Stimulated activated CD8-positive, alpha-beta memory T cell treated with anti-CD3 and anti-CD28 coated beads, Interleukin-7, amount 100 ng/mL, for 4 hours (primary cell): ENCODE measurements around the gene FAF1.
"Not testable (repeated sequence)": the region's sequence is repeated elsewhere in the genome, so short reads cannot be mapped to it uniquely, and the experiment has no call there.

ENCODE experiments used
- DNase-seq, 2 donors: peaks; one replicate each; pipeline ENCODE4 v3.0.0-alpha.2; 2020; ENCODE audit warnings: low read depth in 2 of 2

The FAF1 gene

GRCh38 chr1:50907610-50908009 is 52.5 kb downstream of the FAF1 start:
- not testable (repeated sequence) for DNase-seq

- DNase-seq = not testable (repeated sequence)
Measured at GRCh38 chr1:50906050-50906449, 54.0 kb downstream of the FAF1 start.

GRCh38 chr1:50902419-50902818 is 57.6 kb downstream of the FAF1 start:
- no peak for DNase-seq

DNA sequence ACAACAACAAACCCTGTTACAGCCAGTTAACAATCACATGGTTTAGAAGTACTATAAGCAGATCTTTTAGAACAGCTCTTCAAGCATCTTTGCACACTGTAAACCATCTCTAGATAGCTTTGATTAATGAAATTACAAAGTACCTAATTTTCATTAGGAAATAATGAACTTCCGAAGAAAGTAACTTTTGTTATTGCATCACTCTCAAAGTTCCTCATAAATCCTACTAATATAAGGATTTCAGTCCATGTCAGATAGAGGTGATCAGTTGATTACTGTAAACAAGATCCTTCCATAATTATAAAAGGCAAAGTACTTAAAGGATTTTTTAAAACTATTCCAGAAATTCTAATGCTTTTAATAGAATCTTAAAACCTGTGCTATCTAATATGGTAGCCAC is 58.2 kb downstream of the FAF1 start:
- DNase-seq = no peak

DNA sequence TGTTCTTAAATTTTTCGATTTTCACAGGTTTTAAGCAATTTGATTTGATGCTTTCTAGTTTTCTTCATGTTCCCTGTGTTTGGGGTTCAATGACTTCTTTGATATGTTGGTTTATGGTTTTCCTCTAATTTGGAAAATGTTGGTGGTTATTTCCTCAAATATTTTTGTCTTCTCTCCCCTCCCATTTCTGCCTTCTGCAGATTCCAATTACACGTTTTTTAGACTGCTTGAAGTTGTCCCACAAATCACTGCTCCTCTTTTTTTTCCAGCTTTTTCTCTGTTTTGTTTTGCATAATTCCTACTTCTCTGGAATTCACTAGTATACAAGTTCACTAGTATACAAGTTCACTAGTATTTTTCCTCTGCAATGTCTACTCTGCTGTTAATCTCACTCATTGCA is 61.3 kb downstream of the FAF1 start:
- no peak for DNase-seq

GRCh38 chr1:50894340-50894739 is 65.7 kb downstream of the FAF1 start:
- DNase-seq = no peak

- no peak for DNase-seq
Measured at GRCh38 chr1:50893466-50893865, 66.6 kb downstream of the FAF1 start.

- DNase-seq = not testable (repeated sequence)
Measured at GRCh38 chr1:50887555-50887954, 72.5 kb downstream of the FAF1 start.

GRCh38 chr1:50880373-50880772 is 79.7 kb downstream of the FAF1 start:
- no peak for DNase-seq

DNA sequence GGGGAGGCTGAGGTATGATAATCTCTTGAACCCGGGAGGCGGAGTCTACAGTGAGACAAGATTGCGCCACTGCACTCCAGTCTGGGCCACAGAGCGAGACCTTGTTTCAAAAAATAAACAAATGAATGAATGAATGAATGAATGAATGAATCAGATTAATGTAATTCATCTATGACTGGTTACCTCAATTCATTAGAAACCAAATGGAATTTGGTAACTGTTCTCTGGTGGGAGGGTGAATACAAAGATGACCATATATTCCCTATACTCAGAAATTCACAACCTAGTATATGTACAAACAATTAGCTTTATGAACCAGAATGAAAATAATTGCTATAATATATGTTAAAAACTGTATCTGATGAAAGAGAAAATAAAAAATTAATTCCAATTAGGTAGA is 80.9 kb downstream of the FAF1 start:
- DNase-seq = no peak

GRCh38 chr1:50878434-50878833 is 81.6 kb downstream of the FAF1 start:
- no peak for DNase-seq

GRCh38 chr1:50877641-50878040 is 82.4 kb downstream of the FAF1 start:
- no peak for DNase-seq

DNA sequence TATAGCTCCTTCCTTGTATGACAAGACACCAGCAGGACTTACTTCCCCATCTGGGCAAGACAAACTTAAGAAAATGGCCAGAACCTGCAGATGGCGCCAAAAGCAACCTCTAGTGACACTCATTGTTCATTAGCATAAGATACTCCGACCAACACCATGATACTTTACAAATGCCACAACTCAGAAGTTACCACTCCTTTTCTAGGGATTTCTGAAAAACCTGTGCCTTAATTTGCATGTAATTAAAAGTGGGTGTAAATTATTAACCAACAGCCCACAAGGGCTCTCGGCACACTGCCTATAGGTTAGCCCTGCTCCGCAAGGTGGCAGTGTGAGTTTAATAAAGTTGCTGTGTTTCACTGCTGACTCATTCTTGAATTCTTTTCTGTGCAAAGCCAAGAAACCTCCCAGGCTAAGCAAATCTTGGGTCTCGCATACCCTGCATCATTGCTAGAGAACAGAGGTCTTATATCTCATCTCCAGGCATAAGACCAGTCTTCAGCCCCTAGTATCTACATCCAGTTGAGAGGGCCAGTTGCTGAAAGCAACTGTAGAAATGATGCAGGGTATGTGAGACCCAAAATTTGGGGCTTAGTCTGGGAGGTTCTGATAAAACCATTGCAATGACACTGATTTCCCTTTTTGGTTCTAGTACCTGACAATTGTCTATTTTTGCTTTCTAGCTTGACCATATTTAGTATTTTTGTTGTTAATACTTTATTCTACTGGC is 86.4 kb downstream of the FAF1 start:
- DNase-seq = peak; percentile 29 to 52

GRCh38 chr1:50864845-50865244 is 95.2 kb downstream of the FAF1 start:
- DNase-seq = not testable (repeated sequence)

GRCh38 chr1:50861772-50862171 is 98.3 kb downstream of the FAF1 start:
- no peak for DNase-seq

DNA sequence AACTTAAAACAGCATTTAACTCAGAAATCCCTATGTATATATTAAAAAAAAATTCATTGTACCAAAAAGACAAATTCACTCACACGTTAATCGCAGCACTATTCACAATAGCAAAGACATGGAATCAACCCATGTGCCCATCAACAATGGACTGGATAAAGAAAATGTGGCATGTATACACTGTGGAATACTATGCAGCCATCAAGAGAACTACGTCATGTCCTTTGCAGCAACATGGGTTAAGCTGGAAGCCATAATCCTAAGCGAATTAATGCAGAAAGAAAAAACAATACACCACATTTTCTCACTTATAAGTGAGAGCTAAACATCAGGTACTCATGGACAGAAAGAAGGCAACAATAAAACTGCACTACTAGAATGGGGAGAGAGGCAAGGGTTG is 99.4 kb downstream of the FAF1 start:
- DNase-seq = no peak

- DNase-seq = no peak
Measured at GRCh38 chr1:50860256-50860655, 99.8 kb downstream of the FAF1 start.

DNA sequence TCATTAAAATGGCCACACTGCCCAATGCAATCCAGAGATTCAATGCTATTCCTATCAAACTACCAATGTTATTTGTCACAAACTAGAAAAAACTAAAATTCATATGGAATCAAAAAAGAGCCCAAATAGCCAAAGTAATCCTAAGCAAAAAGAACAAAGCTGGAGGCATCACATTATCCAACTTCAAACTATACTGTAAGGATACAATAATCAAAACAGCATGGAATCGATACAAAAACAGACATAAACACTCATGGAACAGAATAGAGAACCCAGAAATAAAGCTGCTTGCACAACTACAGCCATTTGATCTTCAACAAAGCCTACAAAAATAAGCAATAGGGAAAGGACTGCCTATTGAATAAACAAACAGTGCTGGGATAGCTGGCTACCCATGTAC is 100.4 kb downstream of the FAF1 start:
- no peak for DNase-seq

DNA sequence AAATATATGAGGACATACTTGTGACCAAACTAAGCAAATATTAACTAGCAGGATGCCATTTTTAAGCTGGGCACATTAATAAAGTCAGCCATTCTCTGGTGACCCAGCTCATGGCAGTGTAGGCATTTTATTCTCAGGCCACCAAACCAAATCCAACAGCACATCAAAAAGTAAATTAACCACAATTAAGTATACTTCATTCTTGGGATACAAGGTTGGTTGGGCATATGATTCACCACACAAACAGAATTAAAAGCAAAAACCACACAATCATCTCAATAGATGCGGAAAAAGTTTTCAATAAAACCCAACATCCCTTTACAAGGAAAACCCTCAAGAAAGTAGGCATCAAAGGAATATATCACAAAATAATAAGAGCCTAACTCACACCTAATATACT is 101.3 kb downstream of the FAF1 start:
- no peak for DNase-seq

DNA sequence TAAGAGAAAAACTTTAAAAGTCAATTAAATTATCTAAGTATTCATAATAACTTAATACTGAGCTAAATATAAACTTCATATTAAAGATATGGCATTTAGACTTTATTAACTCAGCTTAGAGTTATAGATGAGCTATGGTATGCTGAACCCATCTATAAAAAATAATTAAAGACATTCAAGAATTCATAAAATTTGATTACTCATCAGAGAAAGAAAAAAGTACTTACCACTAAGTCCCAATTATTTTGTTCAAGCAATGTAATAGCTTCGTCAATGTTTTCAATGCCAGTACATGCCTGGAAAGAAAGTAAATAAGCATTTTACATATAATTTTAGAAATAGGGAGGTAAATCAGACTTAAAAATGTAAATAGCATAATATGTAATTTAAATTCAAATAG is 102.4 kb downstream of the FAF1 start:
- DNase-seq = no peak

- no peak for DNase-seq
Measured at GRCh38 chr1:50853325-50853724, 106.7 kb downstream of the FAF1 start.

GRCh38 chr1:50852889-50853288 is 107.2 kb downstream of the FAF1 start:
- no peak for DNase-seq

- no peak for DNase-seq
Measured at GRCh38 chr1:50851466-50851865, 108.6 kb downstream of the FAF1 start.

DNA sequence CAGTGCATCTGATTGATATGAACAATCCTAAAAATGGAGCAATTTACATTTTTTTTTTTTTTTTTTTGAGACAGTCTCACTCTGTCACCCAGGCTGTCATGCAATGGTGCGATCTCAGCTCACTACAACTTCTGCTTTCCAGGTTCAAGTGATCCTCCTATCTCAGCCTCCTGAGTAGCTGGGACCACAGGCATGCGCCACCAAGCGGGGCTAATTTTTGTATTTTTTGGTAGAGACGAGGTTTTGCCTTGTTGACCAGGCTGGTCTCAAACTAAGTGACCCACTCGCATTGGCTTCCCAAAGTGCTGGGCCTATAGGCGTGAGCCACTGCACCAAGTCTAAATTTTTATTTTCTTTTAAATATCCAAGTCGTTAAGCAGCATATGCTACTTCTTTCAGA is 109.0 kb downstream of the FAF1 start:
- no peak for DNase-seq
